SK-N-SH treated with all-trans-retinoic acid at 6 μM for 48 hours (cell line): ENCODE data around the gene PDE6A.
A peak's percentile ranks its signal among the peaks of the same experiment; 100 is the strongest.

Experiments
- ATAC-seq: fragments of 200-7000 bp; cut with Tn5 transposase; 3 replicates; pipeline ENCODE4 v1.9.1; 2020; ENCODE audit warnings: mild to moderate bottlenecking, moderate library complexity
- ARNTL ChIP-seq: fragments of 450-650 bp; formaldehyde crosslinking; IDR thresholded peaks from 2 replicates; pipeline ENCODE4 v1.5.0; 2020; ENCODE audit warnings: low read depth, mild to moderate bottlenecking, moderate library complexity, borderline replicate concordance
- BACH2 ChIP-seq: fragments of 250-450 bp; sonication (Bioruptor Pico); IDR thresholded peaks from 2 replicates; pipeline ENCODE4 v1.9.0; 2021; ENCODE audit warnings: mild to moderate bottlenecking, borderline replicate concordance
- CREB5 ChIP-seq: fragments of 250-450 bp; sonication (Bioruptor Pico); IDR thresholded peaks from 2 replicates; pipeline ENCODE4 v1.5.1; 2020; ENCODE audit warnings: low read depth, mild to moderate bottlenecking, moderate library complexity
- CSDC2 ChIP-seq: fragments of 250-450 bp; sonication (Bioruptor Pico); IDR thresholded peaks from 2 replicates; pipeline ENCODE4 v1.5.0; 2020; ENCODE audit warnings: mild to moderate bottlenecking, moderate library complexity
- CSRNP3 ChIP-seq: fragments of 250-450 bp; sonication (Bioruptor Pico); IDR thresholded peaks from 2 replicates; pipeline ENCODE4 v1.5.1; 2021; ENCODE audit warnings: mild to moderate bottlenecking, moderate library complexity
- ESRRG ChIP-seq: fragments of 250-450 bp; sonication (Bioruptor Pico); IDR thresholded peaks from 2 replicates; pipeline ENCODE4 v1.6.1; 2021; ENCODE audit warnings: mild to moderate bottlenecking
- GLIS3 ChIP-seq: fragments of 250-450 bp; sonication (Bioruptor Pico); IDR thresholded peaks from 2 replicates; pipeline ENCODE4 v1.5.0; 2020; ENCODE audit warnings: mild to moderate bottlenecking, moderate library complexity
- ISL1 ChIP-seq: fragments of 250-450 bp; sonication (Bioruptor Pico); IDR thresholded peaks from 2 replicates; pipeline ENCODE4 v2.1.2; 2022; ENCODE audit warnings: mild to moderate bottlenecking, moderate library complexity
- OSR1 ChIP-seq: fragments of 250-450 bp; sonication (Bioruptor Pico); IDR thresholded peaks from 2 replicates; pipeline ENCODE4 v1.8.0; 2022; ENCODE audit warnings: moderate library complexity, mild to moderate bottlenecking, inconsistent platforms
- PATZ1 ChIP-seq: fragments of 250-450 bp; sonication (Bioruptor Pico); IDR thresholded peaks from 2 replicates; pipeline ENCODE4 v1.8.0; 2020; ENCODE audit warnings: mild to moderate bottlenecking, moderate library complexity, borderline replicate concordance
- POU6F1 ChIP-seq: fragments of 250-450 bp; sonication (Bioruptor Pico); IDR thresholded peaks from 2 replicates; pipeline ENCODE4 v1.8.0; 2021; ENCODE audit warnings: low read depth, mild to moderate bottlenecking, moderate library complexity, borderline replicate concordance
- PPARA ChIP-seq: fragments of 250-450 bp; sonication (Bioruptor Pico); IDR thresholded peaks from 2 replicates; pipeline ENCODE4 v1.5.0; 2020; ENCODE audit warnings: mild to moderate bottlenecking, borderline replicate concordance
- RARB ChIP-seq: fragments of 250-450 bp; sonication (Bioruptor Pico); IDR thresholded peaks from 2 replicates; pipeline ENCODE4 v1.8.0; 2021; ENCODE audit warnings: mild to moderate bottlenecking, moderate library complexity
- SNAI2 ChIP-seq: fragments of 250-450 bp; sonication (Bioruptor Pico); IDR thresholded peaks from 2 replicates; pipeline ENCODE4 v1.5.0; 2020; ENCODE audit warnings: mild to moderate bottlenecking, moderate library complexity
- TCF4 ChIP-seq: fragments of 250-450 bp; sonication (Bioruptor Pico); IDR thresholded peaks from 2 replicates; pipeline ENCODE4 v1.8.0; 2021; ENCODE audit warnings: mild to moderate bottlenecking, moderate library complexity, borderline replicate concordance
- TOX ChIP-seq: fragments of 250-450 bp; sonication (Bioruptor Pico); IDR thresholded peaks from 2 replicates; pipeline ENCODE4 v1.8.0; 2021; ENCODE audit warnings: mild to moderate bottlenecking, moderate library complexity, borderline replicate concordance
- TSHZ2 ChIP-seq: fragments of 250-450 bp; sonication (Bioruptor Pico); IDR thresholded peaks from 2 replicates; pipeline ENCODE4 v1.5.0; 2020; ENCODE audit warnings: mild to moderate bottlenecking, moderate library complexity
- ZFP3 ChIP-seq: fragments of 250-450 bp; sonication (Bioruptor Pico); IDR thresholded peaks from 2 replicates; pipeline ENCODE4 v1.5.0; 2020; ENCODE audit warnings: mild to moderate bottlenecking, moderate library complexity
- ZNF565 ChIP-seq: fragments of 450-650 bp; formaldehyde crosslinking; conservative IDR thresholded peaks from 2 replicates; pipeline ENCODE4 v1.5.0; 2020; ENCODE audit warnings: low read depth, mild to moderate bottlenecking, moderate library complexity

The PDE6A gene

GRCh38 chr5:149961186-149961685 is 16.6 kb upstream of the PDE6A start (continued):
- no peak for TF ChIP-seq CREB5 (CRISPR knock-in tag)
- TF ChIP-seq OSR1: no peak
- TF ChIP-seq ARNTL (CRISPR knock-in tag): no peak

- TF ChIP-seq POU6F1 (CRISPR knock-in tag): no peak
- TF ChIP-seq BACH2 (CRISPR knock-in tag): no peak
- TF ChIP-seq PATZ1 (CRISPR knock-in tag): no peak
- TF ChIP-seq ISL1 (CRISPR knock-in tag): no peak
- TF ChIP-seq TCF4 (CRISPR knock-in tag): no peak
- no peak for TF ChIP-seq TOX
- TF ChIP-seq RARB (CRISPR knock-in tag): no peak
- TF ChIP-seq SNAI2 (CRISPR knock-in tag): no peak
- no peak for TF ChIP-seq CSRNP3
- TF ChIP-seq ARNTL (CRISPR knock-in tag): no peak
- no peak for TF ChIP-seq CSDC2 (CRISPR knock-in tag)
- TF ChIP-seq TSHZ2 (CRISPR knock-in tag): no peak
- no peak for TF ChIP-seq ESRRG
- no peak for TF ChIP-seq CREB5 (CRISPR knock-in tag)
- TF ChIP-seq, all 23 proteins: peak for 0
- peak; percentile 98 for ATAC-seq
Measured at GRCh38 chr5:149960272-149961185, 15.9 kb upstream of the PDE6A start, which contains the start of gene SLC26A2. Gene SLC26A2 (plus strand): TSS chr5:149960758. CDS start chr5:149977653, 16,895 bp downstream.

GRCh38 chr5:149959406-149960236 is 15.0 kb upstream of the PDE6A start:
- peak; percentile 6 for ATAC-seq
- TF ChIP-seq ISL1 (CRISPR knock-in tag): no peak
- no peak for TF ChIP-seq ZNF565 (CRISPR knock-in tag)
- no peak for TF ChIP-seq SNAI2 (CRISPR knock-in tag)
- no peak for TF ChIP-seq CREB5 (CRISPR knock-in tag)
- no peak for TF ChIP-seq TSHZ2 (CRISPR knock-in tag)
- TF ChIP-seq BACH2 (CRISPR knock-in tag): no peak
- TF ChIP-seq ZFP3: no peak
- TF ChIP-seq GLIS3 (CRISPR knock-in tag): no peak
- TF ChIP-seq PPARA (CRISPR knock-in tag): no peak
